ENCODE results near the gene COL11A1. TPM values are rescaled to one million over a fixed set of nuclear protein-coding genes. Genes with fewer than 3 reads are reported as not detected.

Gene COL11A1
- polyA plus RNA-seq, 2 of the 4 experiments (the other 2 are of a cell fraction): 6.8 to 13.6 TPM

DNA sequence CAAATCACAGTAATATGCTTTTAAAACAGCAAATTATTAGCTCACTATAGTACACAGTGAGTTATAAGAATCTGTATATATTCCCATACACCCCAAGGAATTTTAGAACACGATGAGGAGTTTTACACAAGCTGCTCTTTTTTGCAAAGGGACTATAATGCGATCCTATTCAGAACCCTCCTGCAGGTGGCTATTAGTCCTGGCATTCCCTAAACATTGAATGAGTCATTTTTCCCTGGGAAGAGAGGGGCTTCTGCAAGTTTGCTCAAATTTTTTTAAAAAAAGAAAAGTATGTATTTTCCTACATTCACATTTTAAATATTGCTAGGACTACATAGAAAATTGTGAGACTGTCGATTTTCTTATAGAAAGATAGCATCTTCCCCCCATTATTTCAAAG lies 106.3 kb downstream of the COL11A1 start:
- Histone ChIP-seq H3K9me3 (no peaks in the 10 kb centered on the region), H3K4me1 (no peaks in the 10 kb centered on the region), H3K4me3 (no peak overlapping the region), H3K27ac (no peak overlapping the region), H3K4me2 (no peak overlapping the region)
- 38% methylated on average over 3 of the region's 3 CpGs for WGBS (ENCODE audit: missing lambda C conversion rate)
- ChIA-PET CTCF (no interaction called here), POLR2A (no interaction called here)
- DNase-seq (ENCODE audit: low read depth in 1 of 2, low spot score in 1 of 2) (no peak), ATAC-seq (no peak), FAIRE-seq (no peak)
- no peak for TF ChIP-seq RAD21 (conservative IDR thresholded peaks at IDR 0.05 in 1 of 2, IDR thresholded peaks at IDR 0.05 in 1 of 2)

GRCh38 chr1:102978874-102979273 lies 129.4 kb downstream of the COL11A1 start:
- no peaks in the 10 kb centered on the region for H3K9me3 ChIP-seq
- CTCF ChIA-PET: no interaction called here
- POLR2A ChIA-PET: no interaction called here
- no peak for TF ChIP-seq ESRRA (IDR thresholded peaks at IDR 0.05; ENCODE audit: borderline replicate concordance, low read length)
- TF ChIP-seq MAX (IDR thresholded peaks at IDR 0.05): no peak
- no peak for TF ChIP-seq EHF (CRISPR knock-in tag; IDR thresholded peaks at IDR 0.05)
- TF ChIP-seq RAD21 (conservative IDR thresholded peaks at IDR 0.05 in 1 of 2, IDR thresholded peaks at IDR 0.05 in 1 of 2): no peak
- no peak for TF ChIP-seq EP300 (IDR thresholded peaks at IDR 0.05)
- no peak for TF ChIP-seq USF2 (IDR thresholded peaks at IDR 0.05)
- FAIRE-seq (no peak), DNase-seq (ENCODE audit: low read depth in 1 of 2, low spot score in 1 of 2) (no peak), ATAC-seq (no peak)
- WGBS (ENCODE audit: missing lambda C conversion rate): 64% methylated on average over 6 of the region's 6 CpGs
- no peak overlapping the region for H3K4me3 ChIP-seq
- no peak overlapping the region for H3K4me2 ChIP-seq
- no peaks in the 10 kb centered on the region for H3K4me1 ChIP-seq
- H3K27ac ChIP-seq: no peak overlapping the region

- FAIRE-seq (no peak), DNase-seq (ENCODE audit: low read depth in 1 of 2, low spot score in 1 of 2) (no peak), ATAC-seq (no peak)
- no peaks in the 10 kb centered on the region for H3K4me1 ChIP-seq
- POLR2A ChIA-PET: no interaction called here
- CTCF ChIA-PET: no interaction called here
- no peak overlapping the region for H3K4me2 ChIP-seq
- TF ChIP-seq RNF2 (IDR thresholded peaks at IDR 0.05; ENCODE audit: borderline replicate concordance, low read depth) (no peak), MAFK (IDR thresholded peaks at IDR 0.05; ENCODE audit: partially characterized antibody) (peak; percentile 80)
- H3K27ac ChIP-seq: no peak overlapping the region
- H3K9me3 ChIP-seq: no peaks in the 10 kb centered on the region
- H3K4me3 ChIP-seq: no peak overlapping the region
Measured at GRCh38 chr1:102977292-102977691, 131.0 kb downstream of the COL11A1 start.

DNA sequence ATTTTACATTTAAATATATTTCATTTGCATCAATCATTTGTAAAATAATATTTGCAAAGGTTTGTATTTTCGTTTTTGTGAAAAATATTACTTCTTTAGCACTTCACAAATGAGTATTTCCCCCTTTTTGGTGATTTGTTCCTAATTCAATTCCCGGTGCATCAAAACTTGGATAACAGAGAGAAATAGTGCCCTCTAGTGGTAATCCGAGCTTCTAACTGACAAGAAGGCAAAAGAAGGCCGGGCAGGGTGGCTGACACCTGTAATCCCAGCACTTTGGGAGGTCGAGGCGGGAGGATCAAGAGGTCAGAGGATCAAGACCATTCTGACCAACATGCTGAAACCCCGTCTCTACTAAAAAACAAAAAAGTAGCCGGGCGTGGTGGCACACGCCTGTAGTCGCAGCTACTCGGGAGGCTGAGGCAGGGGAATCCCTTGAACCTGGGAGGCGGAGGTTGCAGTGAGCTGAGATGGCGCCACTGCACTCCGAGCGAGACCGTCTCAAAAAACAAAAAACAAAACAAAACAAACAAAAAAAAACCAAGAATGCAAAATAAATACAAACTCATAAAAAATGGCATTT lies 137.7 kb downstream of the COL11A1 start:
- Histone ChIP-seq H3K4me1 (no peaks in the 10 kb centered on the region), H3K4me2 (no peak overlapping the region), H3K4me3 (no peak overlapping the region), H3K9me3 (no peaks in the 10 kb centered on the region), H3K27ac (no peak overlapping the region)
- DNase-seq (ENCODE audit: low read depth in 1 of 2, low spot score in 1 of 2) (peak; percentile 10 to 65), FAIRE-seq (no peak), ATAC-seq (peak in 1 of 2 experiments; percentile 45; a peak in 1 of 6 replicates)
- ChIA-PET POLR2A (no interaction called here), CTCF (interaction anchor here (0.7 to 1.7 kb wide), 3 partner anchors 14 to 118 kb away, joined by 3 to 5 read pairs (median 3); no protein-coding TSS in a partner anchor)
- no peak for TF ChIP-seq ZNF302 (CRISPR knock-in tag; IDR thresholded peaks at IDR 0.05)
- no peak for TF ChIP-seq HOXB5 (CRISPR knock-in tag; IDR thresholded peaks at IDR 0.05)
- TF ChIP-seq TFCP2L1 (CRISPR knock-in tag; IDR thresholded peaks at IDR 0.05): no peak
- TF ChIP-seq HES2 (IDR thresholded peaks at IDR 0.05): no peak
- no peak for TF ChIP-seq MAZ (IDR thresholded peaks at IDR 0.05; ENCODE audit: borderline replicate concordance, low read depth, low read length)
- peak; percentile 68 for TF ChIP-seq SMC3 (IDR thresholded peaks at IDR 0.05)
- no peak for TF ChIP-seq JUNB (IDR thresholded peaks at IDR 0.05)
- no peak for TF ChIP-seq JUN (IDR thresholded peaks at IDR 0.05)
- TF ChIP-seq NPAS2 (CRISPR knock-in tag; IDR thresholded peaks at IDR 0.05; ENCODE audit: borderline replicate concordance): no peak
- no peak for TF ChIP-seq CBX8 (IDR thresholded peaks at IDR 0.05)
- peak; percentile 72 to 73 for TF ChIP-seq RAD21 (conservative IDR thresholded peaks at IDR 0.05 in 1 of 2, IDR thresholded peaks at IDR 0.05 in 1 of 2)
- TF ChIP-seq KDM1A (IDR thresholded peaks at IDR 0.05; ENCODE audit: low read depth): no peak
- no peak for TF ChIP-seq FOXS1 (CRISPR knock-in tag; IDR thresholded peaks at IDR 0.05)
- no peak for TF ChIP-seq EHMT2 (IDR thresholded peaks at IDR 0.05; ENCODE audit: low read depth)
- TF ChIP-seq KDM5A (IDR thresholded peaks at IDR 0.05): no peak
- peak; percentile 56 for TF ChIP-seq CTCF (IDR thresholded peaks at IDR 0.05)
- no peak for TF ChIP-seq BHLHE40 (IDR thresholded peaks at IDR 0.05; ENCODE audit: low read depth, low read length)
- no peak for TF ChIP-seq HEYL (CRISPR knock-in tag; IDR thresholded peaks at IDR 0.05)
- 43% methylated on average over 17 of the region's 17 CpGs for WGBS (ENCODE audit: missing lambda C conversion rate)
